HG02884 (cell line): ENCODE data around the gene XYLT1.

Experiments
- ATAC-seq: cut with Tn5 transposase; IDR thresholded peaks from one replicate; pipeline ENCODE4 v1.9.1; 2021; ENCODE audit warnings: mild to moderate bottlenecking, moderate library complexity; ENCODE audit not compliant: unreplicated experiment

The XYLT1 gene

DNA sequence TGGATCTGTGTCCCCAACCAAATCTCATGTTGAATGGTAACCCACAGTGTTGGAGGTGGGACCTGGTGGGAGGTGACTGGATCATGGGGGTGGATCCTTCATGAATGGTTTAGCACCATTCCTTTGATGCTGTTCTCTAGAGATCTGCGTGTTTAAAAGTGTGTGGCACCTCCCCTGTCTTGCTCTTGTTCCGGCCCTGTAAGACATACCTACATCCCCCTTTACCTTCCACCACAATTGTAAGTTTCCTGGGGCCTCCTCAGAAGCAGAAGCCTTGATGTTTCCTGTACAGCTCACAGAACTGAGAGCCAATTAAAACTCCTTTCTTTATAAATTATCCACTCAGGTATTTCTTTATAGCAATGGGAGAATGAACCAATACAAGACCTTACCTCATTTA is 257.7 kb downstream of the XYLT1 start:
- ATAC-seq = no peak

DNA sequence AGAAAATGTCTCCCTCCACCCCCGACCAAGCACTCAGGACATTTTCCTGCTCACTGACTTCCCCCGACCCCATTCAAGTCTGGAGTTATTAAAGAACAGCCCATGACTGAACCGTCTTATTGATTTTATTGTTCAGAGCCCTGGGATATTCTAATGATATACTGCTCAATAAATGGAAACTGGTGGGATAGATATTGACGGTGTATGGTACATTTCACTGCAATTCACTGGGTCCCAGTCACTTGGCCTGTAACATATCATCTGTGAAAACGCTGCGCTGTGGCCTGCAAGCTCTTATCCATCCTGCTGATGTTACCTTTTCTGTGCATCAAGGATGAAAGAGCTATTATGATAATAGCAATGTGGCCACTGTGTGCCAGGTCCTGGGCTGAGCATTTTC is 258.2 kb downstream of the XYLT1 start:
- ATAC-seq = no peak

DNA sequence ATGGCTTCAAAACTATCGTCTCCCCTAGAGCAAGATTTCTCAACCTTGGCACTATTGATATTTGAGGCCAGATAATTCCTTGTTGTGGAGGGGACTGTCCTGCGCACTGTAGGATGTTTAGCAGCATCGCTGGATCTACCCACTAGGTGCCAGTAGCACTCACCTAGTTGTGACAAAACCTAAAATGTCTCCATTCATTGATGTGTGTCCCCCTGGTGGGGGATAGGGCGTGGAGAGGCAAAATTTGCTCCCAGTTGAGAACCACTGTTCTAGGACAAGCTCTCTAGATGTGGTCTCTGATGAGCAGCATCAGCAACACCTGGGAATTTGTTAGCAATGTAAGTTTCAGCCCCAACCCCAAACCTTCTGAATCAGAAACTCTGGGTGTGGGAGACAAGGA is 259.0 kb downstream of the XYLT1 start:
- ATAC-seq = no peak

DNA sequence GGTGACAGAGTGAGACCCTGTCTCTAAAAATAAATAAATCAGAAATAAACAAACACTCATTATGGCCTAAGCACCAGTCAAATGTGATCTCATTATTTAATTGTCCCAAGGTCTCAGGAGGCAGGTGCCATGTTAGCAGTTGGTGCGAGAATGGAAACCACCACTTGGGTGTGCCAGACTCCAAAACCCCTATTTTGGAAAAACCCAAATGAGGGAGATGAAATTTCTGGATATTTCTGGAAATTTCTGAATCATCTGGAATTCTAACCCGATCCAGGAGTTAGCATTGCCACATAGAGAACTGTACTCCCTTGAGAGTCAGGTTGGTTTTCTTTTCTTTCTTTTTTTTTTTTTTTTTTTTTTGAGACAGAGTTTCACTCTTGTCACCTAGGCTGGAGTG is 264.0 kb downstream of the XYLT1 start:
- ATAC-seq = no peak

DNA sequence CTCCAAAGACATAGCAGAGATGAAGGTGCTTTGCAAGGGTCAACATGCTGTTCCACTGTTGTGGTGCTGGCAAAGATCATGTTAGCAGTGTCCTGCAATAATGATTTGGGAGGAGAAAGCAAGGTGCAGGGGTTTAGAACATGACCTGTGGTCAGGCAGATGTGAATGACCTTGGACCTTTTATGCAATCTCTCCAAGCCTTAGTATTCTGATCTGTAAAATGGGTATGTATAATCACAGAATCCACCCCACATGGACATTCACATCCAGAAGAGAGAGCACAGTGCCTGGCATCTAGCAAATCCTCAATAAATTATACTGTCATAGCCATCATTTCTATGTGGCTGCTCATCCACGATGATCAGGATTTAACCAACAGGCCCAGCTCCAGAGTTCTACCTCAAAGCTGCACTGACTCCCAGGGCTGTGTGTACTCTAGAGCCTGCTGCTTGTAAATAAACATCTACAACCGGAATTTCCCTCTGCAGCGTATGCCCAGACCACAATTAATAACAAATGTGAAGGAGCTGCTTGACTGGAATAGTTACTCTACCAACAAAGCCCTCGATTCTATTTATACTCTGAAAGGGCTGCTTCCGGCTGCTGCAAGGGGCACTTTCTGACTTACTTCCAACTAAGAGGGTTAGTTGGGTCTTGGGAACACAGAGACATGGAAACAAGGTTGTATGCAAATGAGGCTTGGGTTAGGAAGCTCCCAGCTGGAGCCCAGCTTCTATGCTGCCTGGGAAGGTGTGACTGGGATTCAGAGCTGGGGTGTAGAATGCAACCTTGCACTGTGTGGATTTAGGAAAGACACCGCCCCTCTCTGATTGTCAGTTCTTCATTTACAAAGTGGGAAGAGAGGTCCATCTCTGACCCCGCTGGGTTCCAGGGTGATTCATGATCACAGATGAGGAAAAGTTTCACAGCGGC is 265.2 kb downstream of the XYLT1 start:
- no peak for ATAC-seq

DNA sequence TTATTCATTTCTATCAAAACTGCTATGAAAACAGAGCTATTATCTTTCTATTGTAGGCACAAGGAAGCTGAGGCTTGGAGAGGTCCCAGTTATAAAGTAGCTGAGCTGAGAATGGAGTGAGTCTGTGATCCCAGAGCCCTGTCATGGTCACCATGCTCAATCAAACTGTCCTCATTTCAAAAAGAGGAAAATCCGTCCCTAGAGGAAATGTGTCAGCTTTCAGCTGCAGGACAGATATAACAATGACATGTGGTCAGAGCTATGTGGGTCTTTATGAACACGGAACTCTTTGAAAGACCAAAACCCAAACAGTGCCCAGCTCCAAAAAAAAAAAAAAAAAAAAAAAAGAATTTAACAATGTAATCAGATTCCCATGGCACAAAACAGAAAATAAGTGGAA is 266.1 kb downstream of the XYLT1 start:
- no peak for ATAC-seq

DNA sequence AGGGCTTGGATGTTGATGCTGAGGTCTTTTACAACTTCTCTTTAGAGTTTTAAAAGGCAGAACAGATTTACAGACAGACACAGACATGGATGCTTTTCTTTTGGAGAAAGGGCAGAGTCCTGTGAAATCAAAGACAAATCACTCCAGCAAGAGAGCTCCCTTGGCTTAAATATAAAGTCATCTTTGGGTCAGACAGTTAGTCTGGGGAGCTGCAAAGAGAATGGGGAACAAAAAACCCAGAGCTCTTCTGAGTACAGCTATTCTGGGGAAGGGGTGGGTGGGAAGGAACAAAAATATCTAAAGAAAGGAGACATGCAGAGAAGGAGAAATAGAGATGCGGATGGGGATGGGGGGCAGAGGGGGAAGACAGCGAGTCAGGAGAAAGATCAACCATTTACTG is 266.6 kb downstream of the XYLT1 start:
- ATAC-seq = no peak

DNA sequence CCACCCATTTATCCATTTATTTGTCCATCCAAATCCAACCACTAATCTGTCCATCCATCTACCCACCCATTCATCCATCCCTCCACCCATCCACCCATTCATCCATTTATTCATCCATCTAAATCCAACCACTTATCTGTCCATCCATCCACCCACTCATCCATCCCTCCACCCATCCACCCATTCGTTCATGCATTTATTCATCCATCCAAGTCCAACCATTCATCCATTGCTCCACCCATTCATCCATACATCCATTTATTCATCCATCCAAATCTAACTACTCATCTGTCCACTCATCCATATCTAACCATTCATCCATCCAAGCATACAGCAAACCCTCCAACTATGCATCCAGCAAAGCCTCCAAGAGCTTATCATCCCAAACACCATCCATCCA is 267.3 kb downstream of the XYLT1 start:
- ATAC-seq = no peak

DNA sequence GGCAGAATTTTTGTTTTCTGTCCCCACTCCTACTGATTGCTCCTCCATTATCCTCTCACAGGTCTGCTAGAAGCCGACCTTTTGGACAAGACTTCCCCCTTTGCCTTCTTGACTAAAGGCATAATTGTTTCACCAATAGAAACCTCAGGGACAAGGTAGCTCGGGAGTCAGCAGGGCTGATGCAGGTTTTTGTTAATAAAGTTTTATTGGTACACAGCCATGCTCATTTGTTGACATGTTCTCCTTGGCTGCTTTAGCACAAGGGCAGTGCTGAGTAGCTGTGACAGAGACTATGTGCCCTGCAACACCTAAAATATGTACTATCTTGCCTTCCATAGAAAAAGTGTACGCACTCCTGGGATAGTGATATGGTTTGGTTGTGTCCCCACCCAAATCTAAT is 271.6 kb downstream of the XYLT1 start:
- no peak for ATAC-seq

DNA sequence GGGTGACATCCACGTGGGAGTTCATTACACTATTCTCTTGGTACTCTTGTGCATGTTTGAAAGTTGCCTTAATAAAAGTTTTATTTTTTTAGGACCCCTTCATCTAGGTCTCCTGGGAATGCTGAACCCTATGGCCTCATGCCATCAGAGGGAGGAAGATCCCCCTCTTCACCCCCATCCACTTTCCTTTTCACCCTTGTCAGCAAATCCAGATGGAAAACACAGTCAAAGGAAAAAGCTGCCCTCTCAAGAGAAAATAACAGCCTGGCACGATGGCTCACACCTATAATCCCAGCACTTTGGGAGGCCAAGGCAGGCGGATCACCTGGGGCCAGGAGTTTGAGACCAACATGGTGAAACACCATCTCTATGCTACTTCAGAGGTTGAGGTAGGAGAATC is 274.2 kb downstream of the XYLT1 start:
- ATAC-seq = no peak

DNA sequence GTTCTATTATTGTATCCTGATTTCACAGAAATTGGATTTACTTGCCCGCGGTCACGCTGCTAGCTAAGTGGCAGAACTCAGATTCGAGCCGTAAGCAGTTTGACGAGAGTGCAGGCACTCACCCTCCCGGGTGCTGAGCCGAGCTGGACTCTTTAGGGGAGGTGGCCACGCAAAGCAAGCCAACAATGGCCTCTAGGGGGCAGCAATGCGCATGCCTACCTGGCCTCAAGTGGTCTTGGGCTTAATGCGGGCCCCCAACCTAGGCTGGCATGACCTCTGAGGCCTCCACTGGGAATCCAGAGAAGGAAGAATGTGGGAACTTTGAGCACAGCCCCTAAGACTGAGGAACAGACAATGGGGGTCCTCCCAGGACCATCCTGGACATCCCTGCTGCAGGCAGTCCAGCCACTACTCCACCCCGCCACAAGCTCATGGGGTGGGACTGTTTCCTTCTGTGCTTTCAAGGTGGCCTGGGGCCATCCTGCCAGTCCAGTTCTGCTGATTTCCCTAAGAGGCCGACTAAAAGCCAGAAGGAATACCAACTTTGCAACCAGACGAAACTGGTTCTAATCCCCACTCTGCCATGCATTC is 276.5 kb downstream of the XYLT1 start:
- no peak for ATAC-seq

DNA sequence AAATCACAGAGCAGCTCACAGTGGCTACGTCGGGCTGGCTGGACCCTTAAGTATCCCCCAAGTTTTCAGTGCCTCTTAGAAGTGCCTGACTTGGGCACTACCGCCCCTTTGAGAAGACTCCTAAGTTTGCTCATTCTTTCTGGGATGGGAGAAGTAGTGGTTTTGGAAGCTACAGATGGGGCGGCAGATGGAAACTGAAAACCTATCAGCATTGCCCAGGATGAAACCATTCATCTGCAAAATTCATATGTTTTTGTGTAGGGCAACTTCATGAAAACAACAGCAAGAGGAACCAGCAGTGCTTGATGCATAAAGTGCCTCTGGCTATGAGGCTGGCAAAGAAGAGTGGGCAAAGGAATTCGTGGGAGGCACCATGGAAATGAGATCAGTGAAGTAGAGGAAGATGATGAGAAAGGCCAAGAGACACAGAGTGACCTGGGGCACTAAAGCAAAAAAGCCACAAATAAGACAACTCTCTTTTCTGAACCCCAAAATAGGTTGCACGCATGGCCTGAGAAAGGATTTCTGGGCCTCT is 277.1 kb downstream of the XYLT1 start:
- no peak for ATAC-seq

DNA sequence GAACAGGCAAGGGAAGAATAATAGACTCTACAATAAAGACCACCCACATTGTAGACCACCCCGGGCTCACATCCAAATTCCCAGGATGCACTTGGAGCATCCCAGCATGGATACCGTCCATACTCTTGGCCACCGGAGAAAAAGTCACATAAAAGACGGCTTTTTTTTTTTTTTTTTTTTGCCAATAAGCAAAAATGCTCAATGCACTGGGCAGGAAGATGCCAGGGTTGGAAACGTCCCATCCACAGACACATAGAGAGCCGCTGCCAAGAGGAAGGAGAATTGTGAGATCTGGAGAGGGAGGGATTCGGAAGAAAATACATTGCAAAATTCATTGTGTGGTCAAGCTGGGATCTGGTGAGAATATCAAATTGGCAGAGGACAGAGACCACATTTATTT is 286.7 kb downstream of the XYLT1 start:
- no peak for ATAC-seq

DNA sequence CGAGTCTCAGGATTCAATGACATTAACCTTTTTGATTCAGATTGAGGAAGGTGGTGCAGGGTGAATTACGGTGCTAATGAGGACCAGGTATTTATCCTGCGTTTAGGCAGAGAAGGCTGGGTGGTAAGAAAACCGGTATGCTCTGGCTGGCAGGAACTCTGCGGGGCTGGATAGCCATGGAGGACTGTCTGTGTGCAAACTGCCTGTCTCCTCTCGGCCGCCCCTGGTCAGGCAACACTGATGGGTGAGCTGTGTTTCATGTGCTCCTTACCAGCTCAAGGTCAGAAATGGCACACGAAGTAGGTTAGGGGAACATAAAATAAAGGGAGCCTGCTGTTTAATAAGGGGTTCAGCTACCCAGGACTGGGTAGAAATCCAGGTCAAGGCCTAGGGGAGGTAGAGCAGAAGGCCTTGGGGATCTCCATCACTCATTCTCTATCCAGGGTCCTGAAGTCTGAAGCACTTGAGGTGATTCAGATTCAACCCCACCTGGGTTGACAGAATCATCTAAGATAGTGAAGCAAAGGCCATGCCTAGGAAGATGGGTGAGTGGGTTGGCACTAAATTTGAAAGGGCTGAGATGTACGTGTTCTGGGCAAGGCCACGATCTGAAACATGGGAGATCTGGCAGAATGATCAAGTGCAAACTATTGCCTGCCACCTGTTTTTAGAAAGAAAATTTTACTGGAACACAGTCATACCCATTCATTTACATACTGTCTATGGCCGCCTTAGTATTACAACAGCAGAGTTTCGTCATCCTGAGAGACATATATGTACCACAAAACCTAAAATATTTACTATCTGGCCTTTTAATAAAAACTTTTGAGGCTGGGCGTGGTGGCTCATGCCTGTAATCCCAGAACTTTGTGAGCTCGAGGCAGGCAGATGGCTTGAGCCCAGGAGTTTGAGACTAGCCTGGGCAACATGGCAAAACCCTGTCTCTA is 292.5 kb downstream of the XYLT1 start:
- ATAC-seq = no peak

DNA sequence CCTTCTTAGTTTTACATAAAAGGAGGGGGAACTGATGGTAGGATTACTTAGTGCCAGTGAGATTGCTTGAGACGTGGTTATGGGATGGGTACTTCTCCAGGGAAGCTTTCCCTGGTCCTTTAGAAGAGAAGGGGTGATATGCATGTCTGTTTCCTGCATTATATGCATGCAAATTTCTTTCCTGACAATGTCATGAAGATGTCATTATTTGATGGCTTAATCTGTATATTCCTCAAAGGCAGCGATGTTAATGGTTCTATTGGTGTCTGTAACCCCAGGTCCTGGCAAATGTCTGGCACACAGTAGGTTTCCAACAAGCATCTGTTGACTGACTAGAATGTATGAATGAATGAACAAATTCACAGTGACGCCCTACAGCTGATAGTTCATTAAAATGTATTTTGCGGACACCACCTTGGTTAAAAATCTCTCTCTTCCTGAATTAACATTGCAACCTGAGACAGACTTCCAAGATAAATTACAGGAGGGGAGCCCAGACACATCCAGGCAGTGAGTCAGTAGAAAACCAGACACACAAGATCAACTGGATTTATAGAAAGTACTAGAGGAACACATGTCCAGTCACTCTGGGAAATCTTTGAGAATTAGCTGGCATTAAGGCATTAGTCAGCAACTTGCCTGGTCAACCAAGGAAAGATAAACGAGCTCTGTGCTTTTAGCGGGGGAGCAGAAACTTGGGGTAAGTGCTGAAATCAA is 293.4 kb downstream of the XYLT1 start:
- no peak for ATAC-seq

DNA sequence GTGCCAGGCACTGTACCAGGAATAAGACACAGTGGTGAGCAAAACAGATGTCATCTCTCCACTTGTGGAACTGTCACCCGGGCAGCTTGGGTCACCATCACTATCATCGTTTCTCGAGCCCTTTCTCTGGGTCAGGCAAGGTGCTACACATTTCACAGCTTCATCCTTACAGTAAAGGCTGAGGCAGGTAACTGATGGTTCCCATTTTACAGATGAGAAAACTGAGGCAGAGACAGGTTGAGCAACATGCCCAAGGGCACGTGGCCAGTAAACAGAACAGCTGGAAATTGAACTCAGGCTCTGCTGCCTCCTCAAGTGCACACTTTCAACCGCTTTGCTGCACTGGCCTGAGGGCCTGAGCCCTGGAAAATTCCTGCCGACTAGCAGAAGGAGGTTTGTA is 294.6 kb downstream of the XYLT1 start:
- ATAC-seq = no peak

DNA sequence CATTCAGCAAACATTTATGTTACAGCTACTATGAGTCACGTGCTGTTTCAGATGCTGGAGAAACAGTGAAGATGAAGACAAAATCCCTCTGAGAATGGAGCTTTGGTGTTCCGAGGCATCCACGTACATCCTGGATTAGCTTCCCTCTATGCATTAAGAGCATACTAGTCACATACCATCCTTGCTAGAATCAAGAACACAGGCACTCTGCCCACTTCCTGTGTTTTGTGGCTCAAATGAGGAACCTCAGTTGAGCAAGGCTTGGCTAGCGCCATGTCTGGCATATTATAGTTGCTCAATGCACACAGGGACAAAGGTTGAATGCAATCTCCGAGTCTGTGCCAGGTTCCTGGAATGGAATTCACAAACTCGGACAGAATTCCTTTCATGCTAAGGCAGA is 297.5 kb downstream of the XYLT1 start:
- no peak for ATAC-seq

DNA sequence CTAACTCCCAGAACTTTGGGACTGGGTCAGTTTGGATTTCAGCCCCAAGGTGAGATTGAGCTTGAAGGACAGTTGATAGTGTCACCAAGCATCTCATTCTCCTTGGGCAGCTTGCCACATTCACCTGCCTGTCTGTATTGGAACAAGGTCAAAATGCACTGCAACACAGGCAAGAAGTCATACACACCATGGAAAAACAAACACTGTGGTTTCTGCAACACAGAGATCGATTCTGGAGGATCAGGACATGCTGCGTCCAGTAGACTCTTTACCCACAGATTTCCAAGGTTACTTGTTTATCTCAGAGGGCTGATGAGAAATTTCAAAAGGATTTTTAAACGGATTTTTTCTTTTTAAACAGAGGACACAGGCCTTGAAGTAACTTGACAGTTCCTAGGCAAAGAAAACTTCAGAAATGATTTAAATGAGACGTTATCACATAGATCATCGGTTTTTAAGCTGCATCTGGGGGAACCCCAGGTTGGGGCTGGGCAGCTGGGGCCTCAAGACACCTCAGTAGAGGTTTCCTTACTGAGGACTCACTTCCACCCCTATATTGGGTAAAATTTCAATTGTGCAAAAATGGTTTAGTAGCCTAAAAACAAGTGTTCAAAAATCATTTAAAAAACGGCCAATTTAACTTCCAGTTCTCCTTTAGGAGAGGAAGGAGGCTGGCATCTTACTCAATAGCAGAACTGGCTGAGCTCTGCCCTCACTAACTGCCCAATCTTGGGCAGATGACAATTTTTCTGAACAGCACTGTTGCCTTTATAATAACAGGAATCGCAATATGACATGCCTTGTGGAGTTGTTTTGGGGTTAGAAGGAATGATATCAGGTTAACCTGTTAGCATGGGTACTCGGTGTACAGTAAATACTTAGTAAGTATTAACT is 299.3 kb downstream of the XYLT1 start:
- no peak for ATAC-seq

DNA sequence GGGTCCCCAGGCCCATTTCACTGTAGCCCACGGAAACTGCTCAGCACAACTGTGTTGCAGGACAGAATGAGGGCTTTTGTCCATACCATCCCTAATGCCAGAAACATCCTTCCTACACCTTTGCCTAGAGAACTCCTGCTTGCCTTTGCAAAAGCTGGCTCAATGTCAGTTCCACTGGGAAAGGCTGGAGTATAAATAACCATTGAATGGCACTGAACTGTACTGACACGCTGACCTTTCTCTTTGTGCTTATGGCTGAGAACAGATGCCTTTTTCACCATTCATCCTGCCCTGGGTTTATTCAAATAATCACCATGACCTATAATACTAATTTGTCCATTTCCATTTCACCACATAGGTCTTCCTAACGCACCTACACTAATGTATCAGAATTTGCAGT is 300.3 kb downstream of the XYLT1 start:
- no peak for ATAC-seq

DNA sequence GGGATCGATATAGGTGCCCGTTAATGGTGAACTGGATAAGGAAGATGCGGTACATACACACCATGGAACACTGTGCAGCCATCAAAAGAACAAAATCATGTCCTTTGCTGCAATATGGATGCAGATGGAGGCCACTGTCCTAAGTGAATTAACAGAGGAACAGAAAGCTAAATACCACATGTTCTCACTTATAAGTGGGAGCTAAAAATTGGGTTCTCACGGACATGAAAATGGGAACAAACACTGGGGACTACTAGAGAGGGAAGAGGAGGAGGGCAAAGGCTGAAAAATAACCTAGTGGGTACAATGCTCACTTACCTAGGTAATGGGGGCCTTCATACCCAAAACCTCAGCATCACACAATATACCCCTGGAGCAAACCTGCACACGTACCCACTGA is 302.6 kb downstream of the XYLT1 start:
- ATAC-seq = no peak
